Astrocyte of the spinal cord (primary cell): Measurements from ENCODE around the gene KMT2C.
"Not testable (repeated sequence)": the region's sequence is repeated elsewhere in the genome, so short reads cannot be mapped to it uniquely, and the experiment has no call there.

ENCODE experiments used
- DNase-seq: peaks from one replicate; pipeline ENCODE4 v3.0.0; 2011; ENCODE audit warnings: low read depth, low spot score
- H3K4me3 ChIP-seq: 2 replicates; pipeline ENCODE4 v1.5.1; 2011; ENCODE audit warnings: low read depth, mild to moderate bottlenecking, low read length, moderate library complexity
- CTCF ChIP-seq: IDR thresholded peaks from 2 replicates; pipeline ENCODE4 v1.5.1; 2012; ENCODE audit warnings: low read depth, mild to moderate bottlenecking, low read length, inconsistent platforms
- in situ Hi-C: cut with HindIII; loops from 2 replicates; pipeline ENCODE4 v1.10.0; 2017; ENCODE audit warnings: low sequenced_read_pairs

KMT2C gene

GRCh38 chr7:152383341-152384234 lies 52.2 kb downstream of the KMT2C start:
- no peak for TF ChIP-seq CTCF
- in situ Hi-C loops, result no loop called here
- DNase-seq, result peak; percentile 75
- H3K4me3 ChIP-seq, result no peak overlapping the region

GRCh38 chr7:152382244-152382643 lies 53.6 kb downstream of the KMT2C start:
- H3K4me3 ChIP-seq, result no peak overlapping the region
- in situ Hi-C loops, result no loop called here
- no peak for TF ChIP-seq CTCF
- no peak for DNase-seq

- in situ Hi-C loops, H3K4me3 ChIP-seq, DNase-seq: not testable (repeated sequence)
These were observed 54.7 kb downstream of the KMT2C start for GRCh38 chr7:152380931-152381578.

- in situ Hi-C loops, DNase-seq, H3K4me3 ChIP-seq: not testable (repeated sequence)
These were observed 57.3 kb downstream of the KMT2C start for GRCh38 chr7:152378497-152378896.

- H3K4me3 ChIP-seq, DNase-seq, in situ Hi-C loops: not testable (repeated sequence)
These were observed 58.9 kb downstream of the KMT2C start for GRCh38 chr7:152376716-152377484.

GRCh38 chr7:152370297-152370696 lies 65.5 kb downstream of the KMT2C start:
- in situ Hi-C loops, result no loop called here
- H3K4me3 ChIP-seq, result no peak overlapping the region
- no peak for DNase-seq
- no peak for TF ChIP-seq CTCF

GRCh38 chr7:152369518-152369917 lies 66.3 kb downstream of the KMT2C start:
- TF ChIP-seq CTCF, result no peak
- DNase-seq, result no peak
- in situ Hi-C loops, result no loop called here

GRCh38 chr7:152367170-152367569 lies 68.6 kb downstream of the KMT2C start:
- in situ Hi-C loops, result no loop called here
- DNase-seq, result no peak
- no peak for TF ChIP-seq CTCF
- H3K4me3 ChIP-seq, result no peak overlapping the region

More at GRCh38 chr7:152369518-152369917, 66.3 kb downstream of the KMT2C start:
- H3K4me3 ChIP-seq, result no peak overlapping the region
